ENCODE measurements around the gene XPC. TPM values are rescaled to one million over a fixed set of nuclear protein-coding genes. Genes with fewer than 3 reads are reported as not detected.
A peak's percentile ranks its signal among the peaks of the same experiment; 100 is the strongest.

XPC gene
- total RNA-seq, 3 donors from 2014 or later (not counting 1 experiment from before 2014, with no cell fraction given) = 45.5 to 62.1 (median 50.0) TPM

GRCh38 chr3:14200276-14200675, 21.9 kb upstream of the XPC start:
- DNase-seq (no peak), ATAC-seq (no peak)
- no peaks in the 10 kb centered on the region for H3K9me3 ChIP-seq (ENCODE audit: control insufficient read depth, insufficient read depth, low read length)
- Mint-ChIP-seq H3K27ac (peak overlapping the region in 1 of 2 donors; percentile 19), H3K27me3 (ENCODE audit: low read depth in 2 of 2) (no peaks in the 10 kb centered on the region), H3K9me3 (no peaks in the 10 kb centered on the region), H3K4me1 (peaks cover 0 to 7% of the 10 kb centered on the region in 2 donors), H3K36me3 (peaks cover 14% of the 10 kb centered on the region), H3K4me3 (no peak overlapping the region)
- no peak overlapping the region for H3K27ac ChIP-seq (ENCODE audit: low read length)
- intact Hi-C loops (cut with micrococcal nuclease) = no loop called here
- no peak overlapping the region for H3K4me3 ChIP-seq (ENCODE audit: low read length)
- peaks cover 6% of the 10 kb centered on the region for H3K36me3 ChIP-seq (ENCODE audit: control insufficient read depth, insufficient read depth, low read length)
- no peak for TF ChIP-seq CTCF (IDR thresholded peaks at IDR 0.05)
- H3K27me3 ChIP-seq (ENCODE audit: control insufficient read depth, insufficient read depth, low read length) = no peaks in the 10 kb centered on the region
- H3K4me1 ChIP-seq (ENCODE audit: control insufficient read depth, insufficient read depth, low read length) = no peaks in the 10 kb centered on the region
- WGBS (ENCODE audit: insufficient coverage) = 96% methylated on average over 4 of the region's 4 CpGs

- H3K27ac Mint-ChIP-seq = peak overlapping the region in 1 of 2 donors; percentile 19
- Histone ChIP-seq H3K27ac (ENCODE audit: low read length) (no peak overlapping the region), H3K27me3 (ENCODE audit: control insufficient read depth, insufficient read depth, low read length) (no peaks in the 10 kb centered on the region), H3K9me3 (ENCODE audit: control insufficient read depth, insufficient read depth, low read length) (no peaks in the 10 kb centered on the region), H3K4me3 (ENCODE audit: low read length) (no peak overlapping the region), H3K4me1 (ENCODE audit: control insufficient read depth, insufficient read depth, low read length) (no peaks in the 10 kb centered on the region), H3K36me3 (ENCODE audit: control insufficient read depth, insufficient read depth, low read length) (peaks cover 6% of the 10 kb centered on the region)
- no peak overlapping the region for H3K4me3 Mint-ChIP-seq
- ATAC-seq (no peak), DNase-seq (no peak)
- no peaks in the 10 kb centered on the region for H3K9me3 Mint-ChIP-seq
- TF ChIP-seq CTCF (IDR thresholded peaks at IDR 0.05) = no peak
- intact Hi-C loops (cut with micrococcal nuclease) = no loop called here
- WGBS (ENCODE audit: insufficient coverage) = 94% methylated on average over 4 of the region's 4 CpGs
- no peaks in the 10 kb centered on the region for H3K27me3 Mint-ChIP-seq (ENCODE audit: low read depth in 2 of 2)
- H3K36me3 Mint-ChIP-seq = peaks cover 14% of the 10 kb centered on the region
- H3K4me1 Mint-ChIP-seq = peaks cover 0 to 12% of the 10 kb centered on the region in 2 donors
These were observed 21.2 kb upstream of the XPC start for GRCh38 chr3:14199641-14200040.

- WGBS (ENCODE audit: insufficient coverage) = 90% methylated on average over 4 of the region's 4 CpGs
- peaks cover 14% of the 10 kb centered on the region for H3K36me3 Mint-ChIP-seq
- H3K9me3 Mint-ChIP-seq = no peaks in the 10 kb centered on the region
- H3K27me3 ChIP-seq (ENCODE audit: control insufficient read depth, insufficient read depth, low read length) = no peaks in the 10 kb centered on the region
- no peak overlapping the region for H3K27ac ChIP-seq (ENCODE audit: low read length)
- no peaks in the 10 kb centered on the region for H3K4me1 ChIP-seq (ENCODE audit: control insufficient read depth, insufficient read depth, low read length)
- H3K36me3 ChIP-seq (ENCODE audit: control insufficient read depth, insufficient read depth, low read length) = peaks cover 6% of the 10 kb centered on the region
- no peaks in the 10 kb centered on the region for H3K9me3 ChIP-seq (ENCODE audit: control insufficient read depth, insufficient read depth, low read length)
- intact Hi-C loops (cut with micrococcal nuclease) = no loop called here
- H3K4me3 Mint-ChIP-seq = no peak overlapping the region
- no peak overlapping the region for H3K27ac Mint-ChIP-seq
- ATAC-seq (no peak), DNase-seq (no peak)
- TF ChIP-seq CTCF (IDR thresholded peaks at IDR 0.05) = no peak
- H3K4me3 ChIP-seq (ENCODE audit: low read length) = no peak overlapping the region
- H3K27me3 Mint-ChIP-seq (ENCODE audit: low read depth in 2 of 2) = no peaks in the 10 kb centered on the region
- H3K4me1 Mint-ChIP-seq = peaks cover 36 to 40% of the 10 kb centered on the region in 2 donors
These were observed 16.5 kb upstream of the XPC start for GRCh38 chr3:14194865-14195264.

- 97% methylated on average over 2 of the region's 4 CpGs for WGBS (ENCODE audit: insufficient coverage)
- no peak overlapping the region for H3K27ac Mint-ChIP-seq
- no peak overlapping the region for H3K4me3 ChIP-seq (ENCODE audit: low read length)
- no peaks in the 10 kb centered on the region for H3K4me1 ChIP-seq (ENCODE audit: control insufficient read depth, insufficient read depth, low read length)
- intact Hi-C loops (cut with micrococcal nuclease) = no loop called here
- peaks cover 32% of the 10 kb centered on the region for H3K36me3 ChIP-seq (ENCODE audit: control insufficient read depth, insufficient read depth, low read length)
- no peaks in the 10 kb centered on the region for H3K9me3 Mint-ChIP-seq
- no peak overlapping the region for H3K4me3 Mint-ChIP-seq
- DNase-seq (no peak), ATAC-seq (no peak)
- H3K27me3 Mint-ChIP-seq (ENCODE audit: low read depth in 2 of 2) = no peaks in the 10 kb centered on the region
- TF ChIP-seq CTCF (IDR thresholded peaks at IDR 0.05) = no peak
- no peaks in the 10 kb centered on the region for H3K36me3 Mint-ChIP-seq
- H3K27ac ChIP-seq (ENCODE audit: low read length) = no peak overlapping the region
- H3K4me1 Mint-ChIP-seq = peaks cover 42 to 51% of the 10 kb centered on the region in 2 donors
- no peaks in the 10 kb centered on the region for H3K9me3 ChIP-seq (ENCODE audit: control insufficient read depth, insufficient read depth, low read length)
- no peaks in the 10 kb centered on the region for H3K27me3 ChIP-seq (ENCODE audit: control insufficient read depth, insufficient read depth, low read length)
These were observed 9.8 kb upstream of the XPC start for GRCh38 chr3:14188041-14188754.

Measured in natural killer cell (primary cell).